ENCODE results near the gene THSD4.

GRCh38 chr15:71800190-71800589, 684.9 kb downstream of the THSD4 start:
- TF ChIP-seq, protein P1, sequence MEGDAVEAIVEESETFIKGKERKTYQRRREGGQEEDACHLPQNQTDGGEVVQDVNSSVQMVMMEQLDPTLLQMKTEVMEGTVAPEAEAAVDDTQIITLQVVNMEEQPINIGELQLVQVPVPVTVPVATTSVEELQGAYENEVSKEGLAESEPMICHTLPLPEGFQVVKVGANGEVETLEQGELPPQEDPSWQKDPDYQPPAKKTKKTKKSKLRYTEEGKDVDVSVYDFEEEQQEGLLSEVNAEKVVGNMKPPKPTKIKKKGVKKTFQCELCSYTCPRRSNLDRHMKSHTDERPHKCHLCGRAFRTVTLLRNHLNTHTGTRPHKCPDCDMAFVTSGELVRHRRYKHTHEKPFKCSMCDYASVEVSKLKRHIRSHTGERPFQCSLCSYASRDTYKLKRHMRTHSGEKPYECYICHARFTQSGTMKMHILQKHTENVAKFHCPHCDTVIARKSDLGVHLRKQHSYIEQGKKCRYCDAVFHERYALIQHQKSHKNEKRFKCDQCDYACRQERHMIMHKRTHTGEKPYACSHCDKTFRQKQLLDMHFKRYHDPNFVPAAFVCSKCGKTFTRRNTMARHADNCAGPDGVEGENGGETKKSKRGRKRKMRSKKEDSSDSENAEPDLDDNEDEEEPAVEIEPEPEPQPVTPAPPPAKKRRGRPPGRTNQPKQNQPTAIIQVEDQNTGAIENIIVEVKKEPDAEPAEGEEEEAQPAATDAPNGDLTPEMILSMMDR (IDR thresholded peaks at IDR 0.05): no peak
- TF ChIP-seq POLR2A (IDR thresholded peaks at IDR 0.05) (no peak), POLR2AphosphoS5 (IDR thresholded peaks at IDR 0.05) (no peak)

Data from suprapubic skin (tissue), 4 donors.